ENCODE results near the gene CORO2B.
"Not testable (repeated sequence)": the region's sequence is repeated elsewhere in the genome, so short reads cannot be mapped to it uniquely, and the experiment has no call there.

Gene CORO2B

DNA sequence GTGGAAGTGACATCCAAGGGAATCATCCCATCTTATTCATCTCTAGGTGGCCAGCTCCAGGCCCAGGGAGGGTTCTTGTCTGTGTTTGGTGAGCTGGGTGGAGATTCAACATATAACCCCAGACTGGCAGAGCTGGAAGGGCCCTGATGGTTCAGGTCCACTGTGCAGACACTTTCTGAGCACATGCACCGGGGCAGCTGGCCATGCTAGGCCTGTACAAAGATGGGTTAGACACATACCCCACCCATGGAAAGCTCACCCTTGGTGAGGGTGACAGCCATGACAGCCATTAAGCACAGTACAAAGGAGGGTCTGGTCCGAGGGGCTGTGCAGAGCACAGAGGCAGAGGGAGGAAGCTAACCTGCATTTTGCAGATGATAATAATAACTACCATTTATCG lies 100.4 kb downstream of the CORO2B start:
- DNase-seq, result no peak

DNA sequence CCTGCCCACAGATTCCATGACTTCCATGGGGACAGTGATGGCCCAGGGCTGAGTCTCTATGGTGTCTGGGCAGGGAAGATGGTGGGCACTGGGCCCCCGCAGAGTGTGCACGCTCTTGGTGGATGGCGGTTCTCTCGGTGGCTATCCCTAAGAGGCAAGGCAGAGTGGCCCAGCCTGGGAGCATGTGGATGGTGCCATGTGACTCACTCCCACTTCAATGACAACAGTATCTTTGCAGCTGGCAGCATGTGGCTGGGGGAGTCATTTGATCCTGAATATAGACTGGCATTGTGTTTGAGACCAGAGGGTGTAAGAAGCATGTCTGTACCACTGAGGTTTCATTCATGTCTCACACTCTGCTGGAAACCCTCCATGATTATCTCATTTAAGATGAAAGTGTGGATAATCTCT lies 101.2 kb downstream of the CORO2B start:
- DNase-seq, result no peak

DNA sequence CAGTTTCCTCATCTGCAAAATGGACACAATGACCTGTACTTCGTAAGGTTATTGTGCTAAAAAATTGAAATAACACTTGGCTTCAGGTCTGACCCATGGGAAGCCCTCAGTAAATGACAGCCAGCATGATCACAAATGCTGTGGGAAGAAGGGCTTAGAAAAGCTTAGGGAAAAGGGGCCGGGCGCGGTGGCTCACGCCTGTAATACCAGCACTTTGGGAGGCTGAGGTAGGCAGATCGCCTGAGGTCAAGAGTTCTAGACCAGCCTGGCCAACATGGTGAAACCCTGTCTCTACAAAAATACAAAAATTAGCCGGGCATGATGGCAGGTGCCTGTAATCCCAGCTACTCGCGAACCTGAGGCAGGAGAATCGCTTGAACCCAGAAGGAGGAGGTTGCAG lies 102.0 kb downstream of the CORO2B start:
- DNase-seq, result not testable (repeated sequence)

DNA sequence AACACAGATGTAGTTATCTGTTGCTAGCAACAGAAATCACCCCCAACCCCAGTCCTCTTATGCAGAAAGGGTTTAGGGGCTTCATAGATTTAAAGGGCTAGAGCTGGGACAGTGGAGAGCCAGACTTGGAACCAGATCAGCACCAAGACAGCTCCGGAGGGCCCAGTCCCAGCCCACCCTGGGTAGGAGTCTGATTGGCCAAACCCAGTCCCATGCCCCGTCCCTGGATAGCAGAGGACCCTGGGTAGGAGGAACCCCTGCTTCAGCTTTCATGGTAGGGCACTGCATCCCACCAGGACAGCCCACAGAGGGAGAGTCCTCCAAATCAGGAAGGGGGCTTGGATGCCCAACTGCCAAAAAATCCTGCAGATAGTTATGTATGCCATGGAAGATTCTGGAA lies 103.0 kb downstream of the CORO2B start:
- DNase-seq, result no peak

DNA sequence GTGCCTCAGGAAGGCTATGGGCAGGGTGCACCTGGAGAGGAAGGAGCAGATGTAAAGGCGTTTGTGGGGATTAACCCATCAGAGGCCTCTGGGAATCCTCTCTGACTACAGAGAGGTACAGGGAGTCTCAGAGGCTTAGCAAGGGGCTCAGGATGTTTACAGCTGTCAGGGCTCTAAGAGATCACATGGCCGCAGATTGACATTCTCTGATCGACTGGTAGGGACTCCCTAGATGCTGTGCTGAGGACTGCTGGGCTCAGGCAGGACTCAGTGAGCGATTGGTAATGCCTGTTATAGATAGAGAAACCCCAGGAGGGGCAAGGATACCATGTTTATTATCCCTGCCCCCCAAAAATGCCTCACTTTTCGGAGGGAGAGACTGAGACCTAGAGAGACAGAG lies 103.5 kb downstream of the CORO2B start:
- DNase-seq, result peak; percentile 61

DNA sequence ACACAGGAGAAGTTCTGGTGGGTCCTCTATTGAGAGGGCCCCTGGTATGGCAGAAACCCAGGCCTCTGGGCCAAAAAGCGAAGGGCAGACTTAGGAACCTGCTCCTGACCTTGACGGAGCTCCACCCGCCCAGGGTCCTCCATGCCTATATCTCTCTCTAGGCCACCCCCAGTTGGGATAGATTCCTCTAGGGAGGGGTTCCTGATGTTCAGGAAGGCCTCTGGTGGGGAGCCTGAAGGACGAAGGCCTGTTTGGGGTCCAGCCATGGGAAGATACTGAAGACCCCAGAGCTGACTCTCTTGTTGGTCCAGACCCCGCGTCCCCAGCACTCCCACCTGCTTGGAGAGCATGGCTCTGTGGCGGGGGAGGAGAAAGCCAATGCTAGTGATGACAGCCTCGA lies 104.2 kb downstream of the CORO2B start:
- DNase-seq, result no peak

DNA sequence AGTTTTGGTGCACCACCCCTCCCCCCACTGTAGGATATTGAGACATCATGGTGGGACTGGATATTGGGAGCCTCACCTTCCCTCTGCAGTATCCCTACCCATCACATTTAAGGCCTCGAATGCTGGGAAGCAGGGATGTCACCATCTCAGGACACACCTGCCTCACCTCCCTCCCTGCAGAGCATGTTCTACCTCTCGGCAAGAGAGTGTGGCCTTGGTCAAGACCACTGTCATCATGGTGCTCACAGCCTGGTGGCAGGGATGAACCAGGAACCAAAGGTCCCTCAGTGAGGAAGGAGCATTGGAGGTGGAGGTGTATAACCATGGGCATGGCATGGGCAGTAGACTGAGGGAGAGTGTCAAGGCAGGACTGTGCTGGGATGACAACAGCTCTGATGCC lies 104.8 kb downstream of the CORO2B start:
- no peak for DNase-seq

DNA sequence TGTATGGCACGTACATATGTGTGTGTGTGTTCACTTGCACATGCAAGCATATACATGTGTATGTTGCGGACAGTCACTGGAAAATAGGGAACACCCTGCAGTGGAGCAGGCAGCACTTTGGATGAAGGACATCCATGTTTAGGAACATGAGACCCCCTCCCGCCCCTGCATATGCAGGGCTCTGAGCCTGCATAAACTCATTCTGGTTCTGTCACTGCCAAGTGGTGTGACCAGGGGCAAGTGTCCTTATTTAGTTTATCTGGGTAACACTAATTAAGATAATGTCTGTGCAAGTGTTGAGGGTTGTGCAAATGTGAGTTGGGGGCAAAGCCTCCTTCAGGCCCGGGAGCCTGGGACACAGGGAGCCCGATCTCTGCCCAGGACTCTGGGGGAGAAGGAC lies 105.7 kb downstream of the CORO2B start:
- no peak for DNase-seq

DNA sequence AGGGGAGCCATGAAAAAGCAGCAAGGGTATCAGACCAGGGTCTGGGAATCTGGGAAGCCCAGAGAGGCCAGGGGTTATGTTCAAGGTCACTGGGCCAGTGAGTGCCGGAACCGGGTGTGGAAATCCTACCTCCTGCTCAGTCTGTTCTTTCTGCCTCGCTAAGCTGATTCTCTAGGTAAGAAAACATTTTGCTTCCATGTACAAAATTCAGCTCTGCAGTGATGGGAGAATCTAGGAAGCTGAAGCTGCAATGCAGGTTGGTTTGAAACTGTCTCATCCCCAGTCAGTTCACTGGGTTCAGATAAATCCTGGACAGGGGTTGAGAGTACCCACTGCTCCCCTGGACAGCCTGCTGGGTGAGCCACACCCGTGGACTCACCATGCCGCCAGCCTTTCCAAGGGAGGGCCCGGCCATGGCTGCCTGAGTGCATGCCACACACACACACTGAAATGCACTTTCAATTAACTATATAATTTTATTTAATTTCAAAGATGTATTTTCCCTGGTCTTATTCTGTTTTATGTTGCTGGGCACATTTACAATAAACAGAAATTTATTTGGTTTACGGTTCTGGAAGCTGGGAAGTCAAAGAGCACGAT lies 108.4 kb downstream of the CORO2B start:
- no peak for DNase-seq

DNA sequence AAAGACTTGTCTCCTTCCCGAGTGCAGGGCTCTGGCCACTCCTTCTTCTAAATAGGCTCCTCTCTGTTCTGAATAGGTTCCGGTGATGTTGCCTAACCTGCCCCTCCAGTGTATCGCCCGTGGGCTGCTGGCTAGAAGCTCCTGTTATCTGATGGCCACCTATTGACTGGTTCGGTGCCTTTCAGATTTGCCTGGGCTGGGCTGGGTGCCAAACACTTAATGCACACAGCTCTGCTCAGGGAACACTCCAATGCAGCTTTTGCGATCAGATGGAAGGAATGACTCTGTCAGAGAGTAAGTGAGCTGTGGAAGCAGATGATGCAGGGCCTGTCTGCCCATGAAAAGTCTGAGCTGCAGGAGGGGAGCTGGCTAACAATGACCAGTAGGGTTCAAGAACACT lies 112.9 kb downstream of the CORO2B start:
- no peak for DNase-seq

DNA sequence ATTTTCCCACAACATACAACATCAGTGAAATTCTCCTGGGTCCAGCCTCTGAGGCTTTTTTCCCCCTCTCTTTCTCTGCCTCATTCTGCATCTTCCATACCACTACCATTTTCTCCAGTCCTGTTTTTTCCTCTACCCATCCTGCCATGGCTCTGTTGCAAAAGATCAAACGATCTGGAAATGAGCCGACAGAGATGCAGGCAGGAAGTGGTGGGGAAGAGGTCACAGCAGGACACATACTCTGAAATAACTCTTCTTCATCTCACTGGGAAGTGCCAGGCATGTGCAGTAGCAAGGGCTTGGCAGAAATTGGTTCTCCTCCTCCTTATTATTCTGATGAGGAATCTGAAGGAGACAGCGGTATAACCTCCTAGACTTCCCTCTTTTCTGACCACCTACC lies 114.3 kb downstream of the CORO2B start:
- DNase-seq, result no peak

DNA sequence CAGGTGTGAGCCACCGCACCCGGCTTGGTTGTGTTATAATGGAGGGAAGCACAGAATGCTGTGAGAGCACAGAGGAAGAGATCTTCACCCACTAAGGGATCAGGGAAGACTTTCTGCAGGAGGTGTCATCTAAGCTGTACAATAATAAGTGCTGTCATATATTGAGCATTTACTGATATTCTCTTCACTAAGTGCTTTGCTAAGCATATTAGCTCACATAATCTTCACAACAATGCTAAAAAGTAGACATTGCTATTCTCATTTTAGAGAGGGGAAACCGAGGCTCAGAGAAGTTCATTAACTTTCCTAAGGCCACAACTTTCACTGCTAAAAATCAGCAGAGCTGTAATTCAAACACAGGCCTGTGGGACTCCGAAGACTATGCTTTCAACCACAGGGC lies 115.3 kb downstream of the CORO2B start:
- DNase-seq, result no peak

DNA sequence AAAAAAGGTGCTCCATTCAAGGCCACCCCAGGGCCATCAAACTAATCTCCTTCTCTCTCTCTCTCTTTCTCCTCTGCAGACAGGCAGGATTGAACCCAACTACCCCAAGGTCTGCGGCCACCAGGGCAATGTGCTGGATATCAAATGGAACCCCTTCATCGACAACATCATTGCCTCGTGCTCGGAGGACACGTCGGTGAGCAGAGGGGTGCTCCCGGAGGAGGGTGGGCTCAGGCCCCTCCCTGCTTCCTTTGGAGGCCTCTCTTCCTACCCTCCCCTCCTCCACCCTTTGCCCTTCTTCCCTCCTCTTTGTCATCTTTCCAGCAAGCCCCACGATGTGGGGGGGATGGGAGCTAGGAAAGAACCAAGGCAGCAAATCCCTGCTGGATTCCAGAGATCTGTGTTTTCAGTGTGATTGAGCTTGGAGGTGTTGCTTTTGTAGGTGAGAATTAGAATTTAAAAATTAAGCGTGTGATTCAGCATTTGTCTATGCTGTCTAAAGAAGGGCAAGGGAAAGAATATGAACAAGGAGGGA lies 116.3 kb downstream of the CORO2B start:
- DNase-seq, result no peak

DNA sequence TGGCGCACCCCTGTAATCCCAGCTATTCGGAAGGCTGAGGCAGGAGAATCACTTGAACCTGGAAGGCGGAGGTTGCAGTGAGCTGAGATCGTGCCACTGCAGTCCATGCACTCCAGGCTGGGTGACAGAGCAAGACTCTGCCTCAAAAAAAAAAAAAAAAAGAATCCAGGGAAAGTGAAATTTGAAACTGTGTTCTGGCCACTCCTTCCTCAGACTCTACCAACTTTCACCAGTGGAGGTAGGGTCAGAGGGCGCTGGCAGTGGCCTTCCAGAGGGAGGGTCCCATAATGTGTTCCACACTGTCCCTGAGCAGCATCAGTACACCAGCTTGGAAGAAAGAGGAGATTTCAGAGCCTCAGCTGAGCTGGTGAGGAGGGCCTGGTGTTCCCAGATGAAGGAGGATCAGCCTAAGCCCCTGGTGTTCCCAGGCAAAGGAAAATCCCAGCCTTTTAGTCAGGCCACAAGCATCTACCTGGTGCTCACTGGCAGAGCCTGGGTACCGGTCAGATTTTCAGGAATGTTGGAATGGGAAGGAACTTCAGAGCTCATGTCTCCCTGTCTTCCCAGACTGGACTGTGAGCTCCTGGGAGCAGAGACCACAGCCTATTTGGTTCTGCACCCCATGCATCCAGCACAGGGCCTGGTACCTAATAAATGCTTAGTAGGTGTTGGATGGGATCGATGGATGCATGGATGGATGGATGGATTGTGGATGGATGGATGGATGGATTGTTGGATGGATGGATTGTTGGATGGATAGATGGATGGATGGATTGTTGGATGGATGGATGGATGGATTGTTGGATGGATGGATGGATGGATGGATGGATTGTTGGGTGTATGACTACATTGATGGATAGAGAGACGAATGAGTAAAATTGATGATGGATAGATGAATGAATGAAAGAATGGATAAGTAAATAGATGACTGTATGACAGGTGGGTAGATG lies 117.9 kb downstream of the CORO2B start:
- DNase-seq, result no peak

DNA sequence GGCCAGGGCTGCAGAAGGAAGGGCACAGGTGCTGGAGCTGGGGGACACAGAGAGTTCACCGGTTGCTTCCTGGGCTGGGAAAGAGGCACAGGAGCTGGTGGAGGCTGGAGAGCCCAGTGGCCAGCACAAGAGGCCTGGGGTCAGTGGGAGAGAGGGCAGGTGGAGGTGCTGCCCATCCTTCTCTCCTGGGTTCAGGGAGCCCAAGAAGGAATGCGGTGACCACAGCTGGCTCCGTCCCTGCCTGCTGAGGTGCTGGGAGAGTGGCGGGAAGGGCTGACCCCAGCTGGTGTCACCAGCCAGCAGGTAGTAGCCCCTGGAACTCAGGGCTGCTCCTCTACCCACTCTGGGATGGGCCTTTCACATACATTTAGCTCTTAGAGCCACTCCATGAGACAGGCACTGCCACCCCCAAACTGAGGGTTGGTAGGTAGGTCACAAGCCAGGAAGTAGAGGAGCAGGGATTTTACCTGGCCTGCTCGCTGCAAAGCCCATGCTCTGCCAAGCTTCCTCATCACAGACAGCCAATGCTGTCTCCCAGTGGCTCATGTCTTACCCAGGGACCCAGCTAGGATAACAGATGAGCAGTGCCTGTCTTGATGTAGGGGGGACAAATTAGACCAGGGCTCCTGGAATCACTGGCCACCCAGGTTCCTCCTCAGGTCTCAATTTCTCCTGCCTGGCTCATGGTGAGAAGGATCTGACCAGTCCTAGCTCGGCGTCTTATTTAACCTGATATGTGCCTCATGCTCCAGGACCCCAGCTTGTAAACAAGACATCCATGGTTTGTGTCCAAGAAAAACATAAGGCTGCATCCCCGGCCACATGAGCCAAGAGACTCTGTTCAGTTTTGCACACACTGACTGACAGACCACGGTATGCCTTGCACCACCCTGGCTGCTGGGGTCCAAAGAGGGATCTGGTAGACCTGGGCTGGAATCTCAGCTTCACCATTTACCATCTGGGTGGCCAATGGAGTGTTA lies 119.2 kb downstream of the CORO2B start:
- DNase-seq, result no peak

DNA sequence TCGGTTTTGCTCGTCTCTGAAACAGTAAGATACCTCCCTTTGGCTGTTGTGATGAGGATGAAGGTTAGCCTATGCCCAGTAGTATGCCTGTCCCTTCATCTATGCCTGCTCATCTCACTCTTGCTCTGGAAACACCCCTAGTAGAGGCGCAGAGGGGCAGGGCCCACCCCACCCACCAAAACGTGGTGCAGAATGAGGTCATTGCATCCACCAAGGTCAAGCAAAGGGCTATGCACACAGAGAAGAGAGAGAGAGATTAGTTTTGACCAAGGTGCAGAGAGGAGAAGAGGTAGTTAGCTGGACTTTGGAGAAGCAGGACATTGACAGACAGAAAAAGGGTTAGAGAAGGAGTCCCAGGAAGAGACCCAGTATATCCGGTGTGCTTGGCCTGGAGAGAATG lies 119.9 kb downstream of the CORO2B start:
- no peak for DNase-seq

DNA sequence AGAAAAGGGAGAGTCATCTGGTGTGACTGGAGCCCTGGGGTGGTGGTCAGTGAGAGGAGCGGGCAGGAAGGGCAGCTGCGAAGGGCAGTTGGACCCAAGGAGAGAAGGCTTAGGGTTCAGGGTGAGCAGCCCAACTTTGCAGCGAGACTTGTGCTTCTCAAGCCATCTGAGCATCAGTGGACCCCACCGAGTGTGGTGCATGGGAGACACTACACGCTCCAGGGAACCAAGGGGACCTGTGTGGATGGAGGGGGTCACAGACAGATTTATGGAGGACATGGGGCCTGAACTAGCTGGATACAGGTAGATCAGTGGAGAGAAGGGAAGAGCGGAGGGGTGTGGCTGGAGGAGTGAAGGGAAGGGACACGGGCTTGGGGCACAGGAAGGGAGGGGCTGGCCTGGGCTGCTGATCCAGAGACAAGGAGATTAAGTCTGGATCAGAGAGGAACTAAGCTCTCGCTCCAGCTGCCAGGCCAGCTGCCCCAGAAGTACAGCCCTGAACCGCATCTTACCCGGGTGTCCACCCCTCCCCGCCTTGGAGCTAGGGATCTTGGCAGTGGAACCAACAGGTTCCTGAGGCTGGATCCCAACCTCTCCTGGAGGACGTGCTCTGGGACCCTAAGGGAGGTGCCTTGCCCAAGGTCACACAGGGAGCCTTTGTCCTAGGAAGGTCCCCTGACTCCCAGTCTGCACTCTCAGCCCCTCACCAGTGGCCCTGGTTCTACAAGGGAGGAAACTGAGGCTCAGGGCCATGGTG lies 120.5 kb downstream of the CORO2B start:
- peak; percentile 52 for DNase-seq

DNA sequence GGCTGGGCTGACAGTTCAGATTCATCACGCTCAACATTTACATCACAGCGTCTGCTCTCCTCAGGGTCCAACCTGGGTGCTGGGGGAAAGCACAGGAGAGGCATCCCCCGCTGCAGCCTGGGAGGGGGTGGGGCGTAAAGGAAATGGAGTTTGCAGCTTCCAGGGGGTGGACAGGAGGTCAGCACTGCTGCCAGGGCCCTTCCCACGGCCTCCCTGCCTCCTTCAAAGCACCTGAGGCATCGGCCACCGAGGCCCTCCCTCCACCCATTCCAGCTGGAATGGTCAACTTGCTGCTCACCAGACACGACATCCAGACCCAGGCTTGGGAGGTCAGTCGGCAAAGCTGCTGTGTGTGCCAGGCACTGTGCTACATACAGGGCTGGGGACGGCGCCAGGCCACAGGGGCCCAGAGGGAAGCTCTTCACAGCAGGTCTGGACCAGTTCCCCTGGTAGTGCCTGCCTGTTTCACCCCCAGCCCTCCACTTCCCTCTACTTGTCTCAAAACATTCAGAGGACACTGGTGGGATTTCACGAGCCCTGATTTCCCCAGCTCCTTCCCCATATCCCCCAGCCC lies 121.2 kb downstream of the CORO2B start:
- DNase-seq, result no peak

DNA sequence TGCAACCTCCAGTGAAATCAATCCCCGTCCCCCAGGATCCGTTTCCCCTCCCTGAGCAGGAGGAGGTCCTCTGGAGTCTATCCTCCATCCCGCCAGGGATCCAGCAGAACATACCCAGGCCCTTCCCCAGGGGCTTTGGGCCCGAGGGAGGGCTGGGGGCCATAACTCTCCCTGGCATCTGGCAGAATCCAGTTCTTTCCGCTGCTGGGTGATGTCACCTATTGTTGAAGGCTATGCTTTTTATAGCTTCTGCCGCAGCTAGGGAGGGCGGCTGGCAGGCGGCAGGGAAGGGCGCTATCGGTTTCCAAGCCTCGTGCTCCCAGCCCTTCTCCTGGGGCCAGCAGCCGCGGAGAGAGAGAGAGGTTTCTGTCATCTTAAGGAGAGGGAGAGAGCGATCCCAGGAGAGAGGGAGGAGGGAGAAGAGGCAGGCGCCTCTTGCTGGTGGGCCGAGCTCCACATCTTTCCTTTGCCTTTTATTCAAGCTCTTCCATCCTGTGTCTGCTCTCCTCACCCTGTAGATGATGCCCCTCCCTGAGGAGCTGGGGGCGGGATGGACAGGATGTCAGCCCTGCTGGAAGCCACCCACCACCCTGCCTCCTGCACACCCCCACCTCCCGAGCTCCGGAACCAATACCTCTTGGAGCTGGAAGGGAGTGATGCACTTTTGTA lies 121.8 kb downstream of the CORO2B start:
- peak; percentile 89 for DNase-seq

DNA sequence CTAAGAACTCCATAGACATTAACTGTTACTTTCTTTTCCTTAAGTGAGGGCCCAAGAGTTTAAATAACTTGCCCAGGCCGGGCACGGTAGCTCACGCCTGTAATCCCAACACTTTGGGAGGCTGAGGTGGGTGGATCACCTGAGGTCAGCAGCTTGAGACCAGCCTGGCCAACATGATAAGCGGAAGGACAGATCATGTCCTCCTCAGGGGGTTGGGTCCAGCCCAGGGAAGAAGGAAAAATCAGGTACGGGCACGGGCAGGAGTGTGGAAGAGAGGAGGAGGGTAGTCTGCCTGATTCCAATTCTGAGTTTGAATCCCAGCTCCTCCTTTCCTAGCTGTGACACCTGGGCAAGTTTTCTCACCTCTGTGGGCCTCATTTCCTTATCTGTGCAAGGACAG lies 123.1 kb downstream of the CORO2B start:
- no peak for DNase-seq

DNA sequence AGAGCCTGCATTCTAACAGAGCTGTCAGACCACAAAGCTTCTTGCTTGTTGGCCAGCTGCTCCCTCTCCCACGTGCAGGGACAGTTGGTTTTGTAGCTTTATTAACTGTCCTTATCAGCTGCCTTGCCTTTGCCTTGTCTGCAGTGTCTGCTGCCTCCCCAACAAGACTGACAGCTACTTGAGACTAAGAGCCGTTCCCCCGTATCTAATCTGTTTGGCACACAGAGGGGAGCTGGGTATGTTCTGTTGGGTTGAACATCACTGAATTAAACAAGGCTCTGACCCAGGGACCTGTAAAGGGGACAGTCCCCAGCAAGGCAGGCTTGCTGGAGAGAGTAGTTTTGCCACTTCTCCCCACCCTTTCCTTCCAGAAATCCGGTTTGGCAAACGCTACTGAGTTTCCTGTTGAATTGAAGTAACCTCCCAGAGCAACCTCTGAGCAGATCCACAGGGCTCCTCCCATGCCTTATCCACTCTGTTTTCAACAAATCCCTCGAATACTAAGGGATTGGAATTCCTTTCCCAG lies 125.8 kb downstream of the CORO2B start:
- DNase-seq, result no peak

Measured in retina (tissue), 1 donor.